ENCODE results near the gene GUCA2A. TPM values are rescaled to one million over a fixed set of nuclear protein-coding genes. Genes with fewer than 3 reads are reported as not detected.

GUCA2A gene
- total RNA-seq, 2 experiments from 2014 or later, result not detected

- H3K27me3 Mint-ChIP-seq, result peaks cover 2% of the 10 kb centered on the region
- no peaks in the 10 kb centered on the region for H3K4me1 Mint-ChIP-seq (ENCODE audit: low read depth)
- no peaks in the 10 kb centered on the region for H3K36me3 Mint-ChIP-seq (ENCODE audit: low read depth)
- CTCF ChIA-PET, result interaction anchor here (3.7 kb wide), 1 partner anchor 23 kb away, joined by 17 read pairs; no protein-coding TSS in a partner anchor
- DNase-seq (no peak), ATAC-seq (no peak)
- H3K9me3 Mint-ChIP-seq, result no peaks in the 10 kb centered on the region
- intact Hi-C loops (cut with micrococcal nuclease), result no loop called here
- TF ChIP-seq, protein P1, sequence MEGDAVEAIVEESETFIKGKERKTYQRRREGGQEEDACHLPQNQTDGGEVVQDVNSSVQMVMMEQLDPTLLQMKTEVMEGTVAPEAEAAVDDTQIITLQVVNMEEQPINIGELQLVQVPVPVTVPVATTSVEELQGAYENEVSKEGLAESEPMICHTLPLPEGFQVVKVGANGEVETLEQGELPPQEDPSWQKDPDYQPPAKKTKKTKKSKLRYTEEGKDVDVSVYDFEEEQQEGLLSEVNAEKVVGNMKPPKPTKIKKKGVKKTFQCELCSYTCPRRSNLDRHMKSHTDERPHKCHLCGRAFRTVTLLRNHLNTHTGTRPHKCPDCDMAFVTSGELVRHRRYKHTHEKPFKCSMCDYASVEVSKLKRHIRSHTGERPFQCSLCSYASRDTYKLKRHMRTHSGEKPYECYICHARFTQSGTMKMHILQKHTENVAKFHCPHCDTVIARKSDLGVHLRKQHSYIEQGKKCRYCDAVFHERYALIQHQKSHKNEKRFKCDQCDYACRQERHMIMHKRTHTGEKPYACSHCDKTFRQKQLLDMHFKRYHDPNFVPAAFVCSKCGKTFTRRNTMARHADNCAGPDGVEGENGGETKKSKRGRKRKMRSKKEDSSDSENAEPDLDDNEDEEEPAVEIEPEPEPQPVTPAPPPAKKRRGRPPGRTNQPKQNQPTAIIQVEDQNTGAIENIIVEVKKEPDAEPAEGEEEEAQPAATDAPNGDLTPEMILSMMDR (IDR thresholded peaks at IDR 0.05), result no peak
- POLR2A ChIA-PET, result interaction anchor here (0.7 kb wide), 1 partner anchor 302 kb away, joined by 3 read pairs; no protein-coding TSS in a partner anchor
- no peak overlapping the region for H3K4me3 Mint-ChIP-seq
- H3K27ac Mint-ChIP-seq, result no peak overlapping the region
Observed at GRCh38 chr1:42150651-42151050, 13.9 kb downstream of the GUCA2A start.

GRCh38 chr1:42148166-42148565 is 16.4 kb downstream of the GUCA2A start:
- Mint-ChIP-seq H3K4me3 (no peak overlapping the region), H3K27me3 (peaks cover 15% of the 10 kb centered on the region), H3K9me3 (no peaks in the 10 kb centered on the region), H3K36me3 (ENCODE audit: low read depth) (no peaks in the 10 kb centered on the region), H3K27ac (no peak overlapping the region), H3K4me1 (ENCODE audit: low read depth) (peaks cover 5% of the 10 kb centered on the region)
- ATAC-seq, result no peak
- no peak for DNase-seq
- TF ChIP-seq, protein P1 (IDR thresholded peaks at IDR 0.05), result no peak
- ChIA-PET POLR2A (interaction anchor here (1.0 kb wide), 1 partner anchor 10 kb away, joined by 3 read pairs; no protein-coding TSS in a partner anchor), CTCF (interaction anchor here (1.0 to 5.1 kb wide), 3 partner anchors 10 to 39 kb away, joined by 3 to 36 read pairs (median 6); no protein-coding TSS in a partner anchor)
- intact Hi-C loops (cut with micrococcal nuclease), result no loop called here

GRCh38 chr1:42146626-42147320 is 17.8 kb downstream of the GUCA2A start:
- H3K27ac Mint-ChIP-seq, result no peak overlapping the region
- ATAC-seq (peak; percentile 90), DNase-seq (peak; percentile 84)
- TF ChIP-seq, protein P1 (IDR thresholded peaks at IDR 0.05), result peak; percentile 70
- no peaks in the 10 kb centered on the region for H3K9me3 Mint-ChIP-seq
- CTCF ChIA-PET, result interaction anchor here (0.6 to 5.1 kb wide), 6 partner anchors 9 to 199 kb away, joined by 3 to 36 read pairs (median 4); no protein-coding TSS in a partner anchor
- H3K27me3 Mint-ChIP-seq, result peaks cover 21% of the 10 kb centered on the region
- POLR2A ChIA-PET, result interaction anchor here (0.6 to 1.0 kb wide), 4 partner anchors 11 to 539 kb away, joined by 3 to 4 read pairs (median 3); no protein-coding TSS in a partner anchor
- no peaks in the 10 kb centered on the region for H3K36me3 Mint-ChIP-seq (ENCODE audit: low read depth)
- intact Hi-C loops (cut with micrococcal nuclease), result no loop called here
- H3K4me3 Mint-ChIP-seq, result no peak overlapping the region
- peaks cover 6% of the 10 kb centered on the region for H3K4me1 Mint-ChIP-seq (ENCODE audit: low read depth)

DNA sequence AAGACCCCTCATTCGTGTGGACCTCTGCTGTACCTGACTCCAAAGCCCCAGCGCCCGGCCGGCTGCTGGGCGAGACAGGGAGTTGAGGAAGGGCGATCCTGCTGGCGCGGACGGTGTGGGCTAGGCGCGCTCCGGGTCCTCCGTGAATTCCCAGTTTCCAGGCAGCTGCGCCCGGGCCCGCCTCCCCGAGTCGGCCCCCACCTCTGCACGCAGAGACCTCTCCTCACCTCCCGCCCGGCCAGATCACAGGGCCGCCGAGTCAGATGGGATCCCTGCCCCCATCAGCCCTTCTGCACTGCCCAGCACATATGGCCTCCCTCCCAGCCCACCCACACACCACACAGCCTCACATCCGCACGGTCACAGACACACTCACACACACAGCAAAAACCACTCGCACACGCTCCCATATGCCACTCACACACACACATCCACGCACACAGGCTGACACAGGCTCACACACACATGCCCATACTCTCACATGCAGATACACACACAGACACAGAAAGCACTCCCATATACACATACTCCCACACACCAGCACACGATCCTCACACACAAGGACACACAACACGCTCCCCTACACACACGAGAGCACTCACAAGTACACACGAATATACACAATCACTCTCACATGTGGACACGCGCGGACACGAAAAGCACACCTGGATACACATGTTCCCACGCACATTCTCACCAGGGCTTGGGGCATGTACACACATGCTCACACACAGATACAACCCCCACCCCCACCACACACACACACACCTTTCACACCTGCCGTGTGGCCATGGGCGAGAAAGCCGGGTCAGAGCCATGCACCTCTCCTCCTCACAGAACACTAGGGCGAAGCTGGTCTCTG is 18.6 kb downstream of the GUCA2A start:
- Mint-ChIP-seq H3K27ac (no peak overlapping the region), H3K27me3 (peaks cover 22% of the 10 kb centered on the region), H3K4me1 (ENCODE audit: low read depth) (peaks cover 6% of the 10 kb centered on the region), H3K9me3 (no peaks in the 10 kb centered on the region), H3K36me3 (ENCODE audit: low read depth) (no peaks in the 10 kb centered on the region), H3K4me3 (no peak overlapping the region)
- no peak for DNase-seq
- intact Hi-C loops (cut with micrococcal nuclease), result no loop called here
- CTCF ChIA-PET, result interaction anchor here (5.1 kb wide), 1 partner anchor 27 kb away, joined by 36 read pairs; no protein-coding TSS in a partner anchor
- ATAC-seq, result no peak
- POLR2A ChIA-PET, result no interaction called here
- TF ChIP-seq, protein P1 (IDR thresholded peaks at IDR 0.05), result no peak

Measured in activated CD8-positive, alpha-beta T cell treated with anti-CD3 and anti-CD28 coated beads for 36 hours (primary cell).